Muscle of leg (tissue), 11 donors: ENCODE measurements around the gene LCTL. TPM values are rescaled to one million over a fixed set of nuclear protein-coding genes. Genes with fewer than 3 reads are reported as not detected.
A peak's percentile ranks its signal among the peaks of the same experiment; 100 is the strongest.

Experiments
- DNase-seq: peaks from one replicate; pipeline ENCODE4 v3.0.0; 2013
- H3K27ac ChIP-seq: one replicate; pipeline ENCODE4 v1.5.1; 2013; ENCODE audit warnings: mild to moderate bottlenecking, low read length, control low read depth
- H3K27me3 ChIP-seq: one replicate; pipeline ENCODE4 v1.6.1; 2013; ENCODE audit warnings: low read length; ENCODE audit not compliant: control insufficient read depth, insufficient read depth
- H3K36me3 ChIP-seq: one replicate; pipeline ENCODE4 v1.6.1; 2013; ENCODE audit warnings: low read length; ENCODE audit not compliant: control insufficient read depth, insufficient read depth
- H3K4me1 ChIP-seq: one replicate; pipeline ENCODE4 v1.6.1; 2013; ENCODE audit warnings: low read length; ENCODE audit not compliant: control insufficient read depth, insufficient read depth
- H3K4me3 ChIP-seq: one replicate; pipeline ENCODE4 v1.5.1; 2013; ENCODE audit warnings: low read length, control low read depth
- H3K9me3 ChIP-seq: replicated peaks from 2 replicates; pipeline ENCODE4 v1.6.1; 2013; ENCODE audit warnings: low read depth, low read length; ENCODE audit not compliant: control insufficient read depth
- WGBS: methylation state at CpG from one replicate; pipeline ENCODE4 v1.1.5; 2013; ENCODE audit warnings: missing lambda C conversion rate; ENCODE audit not compliant: insufficient coverage; 5-methylcytosine and 5-hydroxymethylcytosine counted together
- polyA plus RNA-seq, 8 donors: library from polyadenylated mRNA; unstranded; fragments of 120-200 nt; gene quantifications; one replicate each; pipeline versions ENCODE4 v1.2.1 to v1.2.3, GENCODE V29; 2013; ENCODE audit warnings: inconsistent platforms in 1 of 8, low replicate concordance in 1 of 8; ENCODE audit not compliant: insufficient read length in 8 of 8, insufficient read depth in 1 of 8
- total RNA-seq: library from RNA; stranded (reverse); fragments of 120-200 nt; gene quantifications from one replicate; pipeline ENCODE4 v1.2.4, GENCODE V29; 2013

The LCTL gene
- total and polyA plus RNA-seq, 9 donors, result 0.10 to 0.39 (median 0.22) TPM; not detected in 1

- H3K36me3 ChIP-seq, result no peaks in the 10 kb centered on the region
- H3K4me3 ChIP-seq, result no peak overlapping the region
- peaks cover 23% of the 10 kb centered on the region for H3K4me1 ChIP-seq
- H3K27ac ChIP-seq, result no peak overlapping the region
- no peaks in the 10 kb centered on the region for H3K27me3 ChIP-seq
- DNase-seq, result no peak
- 100% methylated on average over 2 of the region's 9 CpGs for WGBS
- no peaks in the 10 kb centered on the region for H3K9me3 ChIP-seq
Measured at GRCh38 chr15:66569461-66570137, 3.8 kb upstream of the LCTL start.

GRCh38 chr15:66567897-66568296 is 2.1 kb upstream of the LCTL start:
- Histone ChIP-seq H3K36me3 (no peaks in the 10 kb centered on the region), H3K27ac (no peak overlapping the region), H3K27me3 (no peaks in the 10 kb centered on the region), H3K4me3 (no peak overlapping the region), H3K9me3 (no peaks in the 10 kb centered on the region), H3K4me1 (peaks cover 10% of the 10 kb centered on the region)
- DNase-seq, result no peak
- 86% methylated on average over 7 of the region's 7 CpGs for WGBS

GRCh38 chr15:66566963-66567531 is 1.2 kb upstream of the LCTL start:
- Histone ChIP-seq H3K27ac (no peak overlapping the region), H3K9me3 (no peaks in the 10 kb centered on the region), H3K4me3 (no peak overlapping the region), H3K4me1 (peaks cover 10% of the 10 kb centered on the region), H3K27me3 (no peaks in the 10 kb centered on the region), H3K36me3 (no peaks in the 10 kb centered on the region)
- WGBS, result 67% methylated on average over 7 of the region's 15 CpGs
- DNase-seq, result peak; percentile 72

GRCh38 chr15:66565141-66565641 is 607 bp downstream of the LCTL start:
- Histone ChIP-seq H3K27ac (no peak overlapping the region), H3K9me3 (no peaks in the 10 kb centered on the region), H3K27me3 (no peaks in the 10 kb centered on the region), H3K4me3 (no peak overlapping the region), H3K36me3 (no peaks in the 10 kb centered on the region), H3K4me1 (peaks cover 10% of the 10 kb centered on the region)
- 66% methylated on average over 3 of the region's 9 CpGs for WGBS
- DNase-seq, result no peak

GRCh38 chr15:66564136-66565041 is 1.4 kb downstream of the LCTL start:
- no peaks in the 10 kb centered on the region for H3K36me3 ChIP-seq
- no peaks in the 10 kb centered on the region for H3K27me3 ChIP-seq
- no peak for DNase-seq
- no peaks in the 10 kb centered on the region for H3K9me3 ChIP-seq
- no peak overlapping the region for H3K4me3 ChIP-seq
- WGBS, result 79% methylated on average over 13 of the region's 18 CpGs
- H3K4me1 ChIP-seq, result peaks cover 10% of the 10 kb centered on the region
- H3K27ac ChIP-seq, result no peak overlapping the region

- Histone ChIP-seq H3K9me3 (no peaks in the 10 kb centered on the region), H3K27ac (no peak overlapping the region), H3K27me3 (no peaks in the 10 kb centered on the region), H3K36me3 (no peaks in the 10 kb centered on the region), H3K4me1 (peaks cover 10% of the 10 kb centered on the region), H3K4me3 (no peak overlapping the region)
- 87% methylated on average over 9 of the region's 13 CpGs for WGBS
- no peak for DNase-seq
Measured at GRCh38 chr15:66563566-66564110, 2.2 kb downstream of the LCTL start.

GRCh38 chr15:66563126-66563525 is 2.7 kb downstream of the LCTL start:
- 86% methylated on average over 2 of the region's 4 CpGs for WGBS
- no peak overlapping the region for H3K27ac ChIP-seq
- DNase-seq, result no peak
- H3K4me3 ChIP-seq, result no peak overlapping the region
- H3K4me1 ChIP-seq, result peaks cover 10% of the 10 kb centered on the region
- no peaks in the 10 kb centered on the region for H3K9me3 ChIP-seq
- H3K27me3 ChIP-seq, result no peaks in the 10 kb centered on the region
- H3K36me3 ChIP-seq, result no peaks in the 10 kb centered on the region

- no peak for DNase-seq
- Histone ChIP-seq H3K27ac (no peak overlapping the region), H3K27me3 (no peaks in the 10 kb centered on the region), H3K4me1 (peaks cover 7% of the 10 kb centered on the region), H3K36me3 (no peaks in the 10 kb centered on the region), H3K4me3 (no peak overlapping the region), H3K9me3 (no peaks in the 10 kb centered on the region)
- WGBS, result 83% methylated on average over 12 of the region's 18 CpGs
Measured at GRCh38 chr15:66560856-66561525, 4.8 kb downstream of the LCTL start.

- no peak overlapping the region for H3K4me3 ChIP-seq
- WGBS, result 90% methylated on average over 2 of the region's 6 CpGs
- no peak overlapping the region for H3K27ac ChIP-seq
- no peaks in the 10 kb centered on the region for H3K9me3 ChIP-seq
- H3K4me1 ChIP-seq, result no peaks in the 10 kb centered on the region
- no peaks in the 10 kb centered on the region for H3K27me3 ChIP-seq
- no peak for DNase-seq
- no peaks in the 10 kb centered on the region for H3K36me3 ChIP-seq
Measured at GRCh38 chr15:66558271-66558670, 7.5 kb downstream of the LCTL start.
